ENCODE data around the gene DNAJC15.
"Not testable (repeated sequence)": the region's sequence is repeated elsewhere in the genome, so short reads cannot be mapped to it uniquely, and the experiment has no call there.

Gene DNAJC15

DNA sequence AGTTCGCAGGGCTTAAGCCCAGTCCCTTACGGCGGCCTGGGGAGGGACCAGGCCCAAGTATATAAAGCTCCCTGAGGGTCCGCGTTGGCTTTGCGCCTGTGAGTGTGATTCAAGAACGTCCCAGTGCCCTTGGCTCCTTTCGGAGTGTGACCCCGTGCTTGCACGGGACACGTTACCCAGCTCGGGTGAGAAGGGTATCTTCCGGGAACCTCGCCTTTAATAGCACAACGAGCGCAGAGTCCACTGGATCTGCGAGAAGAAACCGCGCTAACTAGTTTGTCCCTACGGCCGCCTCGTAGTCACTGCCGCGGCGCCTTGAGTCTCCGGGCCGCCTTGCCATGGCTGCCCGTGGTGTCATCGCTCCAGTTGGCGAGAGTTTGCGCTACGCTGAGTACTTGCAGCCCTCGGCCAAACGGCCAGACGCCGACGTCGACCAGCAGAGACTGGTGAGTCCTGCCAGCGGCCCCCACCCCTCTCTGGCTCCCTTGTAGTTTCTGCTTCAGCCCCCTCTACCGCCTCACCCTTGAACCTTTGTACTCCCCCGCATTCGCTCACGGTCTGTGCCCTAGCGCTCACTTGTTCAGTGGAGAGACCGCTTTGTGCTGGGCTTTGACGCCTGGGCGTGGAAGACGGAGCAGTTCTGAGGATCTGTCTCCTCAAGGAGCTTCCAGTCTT, at the start of gene DNAJC15:
Gene DNAJC15 (plus strand): TSS at position 298 of the 675 bp plus-strand sequence. CDS start 41 bp downstream, at position 339.
- DNase-seq (ENCODE audit: low spot score), result peak; percentile 81

DNA sequence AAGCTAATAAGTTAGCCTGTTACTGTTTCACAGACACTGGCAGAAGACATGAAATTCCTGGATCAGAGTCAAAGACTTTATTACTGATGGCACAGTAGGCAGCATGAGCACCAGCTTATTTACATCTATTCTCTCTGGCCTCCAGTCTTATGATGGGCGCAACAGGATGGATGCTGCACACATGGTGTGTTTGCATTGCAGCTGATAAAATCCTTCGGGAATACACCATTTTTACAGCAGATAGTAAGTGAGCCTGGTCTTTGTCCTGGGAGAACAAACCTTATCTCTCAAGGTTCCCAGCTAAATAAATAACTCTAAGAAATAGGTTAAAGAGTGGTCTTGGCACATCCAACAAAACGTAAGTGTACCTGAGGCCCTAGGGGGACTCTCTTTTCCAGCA, 47.3 kb upstream of the DNAJC15 start:
- DNase-seq (ENCODE audit: low spot score), result no peak

DNA sequence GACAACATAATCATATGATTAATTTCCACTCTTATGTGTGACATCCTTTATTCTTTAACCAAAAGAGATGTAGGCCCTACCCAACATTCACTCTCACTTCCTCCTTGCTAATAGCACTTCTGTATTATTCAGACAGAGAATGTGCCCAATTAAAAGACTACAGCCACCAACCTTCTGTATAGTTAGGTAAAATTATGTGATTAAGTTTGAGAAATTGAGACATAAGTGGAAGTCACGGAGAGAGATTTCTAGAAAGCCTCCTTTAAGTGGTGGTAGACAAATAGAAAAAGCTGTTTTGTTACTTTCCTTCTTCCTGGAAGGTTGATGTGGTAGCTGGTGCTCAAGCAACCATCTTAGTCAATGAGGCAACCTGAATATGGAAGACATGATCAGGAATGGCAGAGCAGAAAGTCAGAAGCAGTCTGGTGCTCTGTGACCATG, 46.1 kb upstream of the DNAJC15 start:
- no peak for DNase-seq (ENCODE audit: low spot score)

DNA sequence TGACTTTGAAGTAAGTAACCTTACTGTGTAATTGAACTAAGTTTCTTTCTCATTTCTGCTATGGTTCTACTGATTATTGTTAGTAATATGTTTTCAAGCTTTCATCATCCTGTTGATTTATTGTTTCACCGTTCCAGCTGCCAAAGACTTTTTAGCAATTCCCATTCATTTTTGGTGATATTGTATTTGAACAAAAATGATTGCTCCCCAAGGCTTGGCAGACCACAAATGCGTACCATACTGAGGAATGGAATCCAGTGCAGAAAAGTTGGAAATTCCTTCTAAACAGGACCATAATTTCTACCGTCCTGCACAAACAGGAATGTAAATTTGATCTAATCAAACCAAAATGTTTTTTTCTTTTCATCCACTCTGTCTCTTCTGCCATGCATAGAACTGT, 42.1 kb upstream of the DNAJC15 start:
- no peak for DNase-seq (ENCODE audit: low spot score)

DNA sequence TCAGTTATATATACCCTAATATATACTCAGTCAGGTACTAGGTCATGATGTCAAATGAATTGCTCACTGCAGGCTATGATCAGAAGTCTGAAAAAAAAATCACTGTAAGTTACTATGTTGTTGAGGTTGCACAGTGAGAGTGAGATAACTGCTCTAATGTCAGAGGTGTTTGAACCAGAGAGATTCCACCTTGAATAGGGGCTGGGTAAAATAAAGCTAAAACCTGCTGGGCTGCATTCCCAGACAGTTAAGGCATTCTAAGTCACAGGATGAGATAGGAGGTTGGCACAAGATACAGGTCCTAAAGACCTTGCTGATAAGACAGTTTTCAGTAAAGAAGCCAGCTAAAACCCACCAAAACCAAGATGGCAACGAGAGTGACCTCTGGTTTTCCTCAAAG, 41.5 kb upstream of the DNAJC15 start:
- DNase-seq (ENCODE audit: low spot score), result no peak

DNA sequence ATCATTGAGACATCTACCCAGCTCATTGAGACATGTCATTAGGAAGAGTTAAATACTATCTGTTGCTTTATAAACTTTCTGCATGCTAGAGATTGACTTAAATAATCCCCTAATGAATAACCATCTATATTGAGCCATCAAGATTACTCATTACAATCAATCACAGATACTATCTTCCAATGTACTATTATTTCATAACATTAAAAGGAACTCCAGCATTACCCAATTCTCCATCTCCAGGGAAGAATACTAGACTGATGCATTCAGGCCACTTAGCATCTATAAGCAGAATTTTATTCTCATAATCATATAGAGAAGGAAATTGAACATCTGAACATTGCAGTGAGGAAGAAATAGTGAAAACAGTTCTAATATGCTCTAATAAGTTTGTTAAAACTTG, 39.4 kb upstream of the DNAJC15 start:
- no peak for DNase-seq (ENCODE audit: low spot score)

DNA sequence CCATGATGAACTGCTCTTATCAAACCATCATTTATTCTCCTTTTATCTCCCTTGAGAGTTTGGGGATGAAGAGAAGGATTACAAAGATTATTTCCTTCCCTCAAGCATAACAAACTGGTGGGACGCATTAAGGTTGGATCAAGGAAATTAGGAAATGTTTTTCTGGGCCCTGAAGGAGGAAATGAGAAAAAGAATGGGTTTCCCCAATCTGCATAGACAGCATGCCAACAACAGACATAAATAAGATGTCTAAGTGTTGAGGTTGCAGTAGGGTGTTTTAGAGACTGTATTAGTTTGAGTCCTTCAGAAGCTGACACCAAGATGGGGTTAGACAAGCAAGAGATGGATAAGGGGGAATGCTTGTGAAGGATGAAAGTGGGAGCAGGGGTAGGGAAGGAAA, 38.7 kb upstream of the DNAJC15 start:
- no peak for DNase-seq (ENCODE audit: low spot score)

DNA sequence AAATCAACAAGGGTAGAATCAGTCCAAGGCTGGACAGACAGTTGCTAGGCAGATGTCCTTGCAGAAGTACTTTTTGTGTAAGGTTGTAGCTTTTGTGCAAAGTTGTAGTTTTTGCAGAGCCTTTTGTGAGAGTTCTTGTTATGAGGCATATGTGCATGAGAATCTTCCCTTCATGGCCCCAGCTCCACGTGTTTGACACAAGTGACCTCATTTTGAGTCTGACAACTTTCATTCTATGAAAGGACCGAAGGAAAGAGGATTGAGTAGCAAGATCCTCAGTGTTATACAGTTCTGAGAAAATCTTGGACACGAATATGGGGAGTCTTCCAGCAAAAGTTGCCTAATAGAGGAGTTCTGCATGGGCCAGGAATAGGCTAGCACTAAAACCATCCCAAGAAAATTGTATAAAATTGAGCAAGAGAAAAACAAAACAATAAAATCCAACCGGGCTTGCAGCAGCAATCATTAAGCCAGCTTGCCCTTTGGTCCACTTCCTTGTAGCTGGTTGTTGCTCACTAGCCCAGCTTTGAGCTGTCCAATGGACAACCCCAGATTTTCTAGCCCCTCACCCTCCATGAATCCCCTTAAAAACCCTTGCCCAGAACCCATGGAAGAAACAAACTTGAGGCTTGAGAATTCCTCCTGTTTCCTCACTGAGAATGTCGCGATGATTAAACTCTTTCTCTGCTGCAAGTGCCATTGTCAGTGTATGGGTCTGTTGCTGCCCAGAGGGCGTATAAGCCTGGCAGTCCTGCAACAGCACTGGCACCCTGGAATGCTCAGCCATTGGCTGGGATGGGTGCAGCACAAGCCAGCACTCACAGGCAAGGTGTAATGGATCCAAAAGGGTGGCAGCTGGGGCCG, 37.8 kb upstream of the DNAJC15 start:
- no peak for DNase-seq (ENCODE audit: low spot score)

DNA sequence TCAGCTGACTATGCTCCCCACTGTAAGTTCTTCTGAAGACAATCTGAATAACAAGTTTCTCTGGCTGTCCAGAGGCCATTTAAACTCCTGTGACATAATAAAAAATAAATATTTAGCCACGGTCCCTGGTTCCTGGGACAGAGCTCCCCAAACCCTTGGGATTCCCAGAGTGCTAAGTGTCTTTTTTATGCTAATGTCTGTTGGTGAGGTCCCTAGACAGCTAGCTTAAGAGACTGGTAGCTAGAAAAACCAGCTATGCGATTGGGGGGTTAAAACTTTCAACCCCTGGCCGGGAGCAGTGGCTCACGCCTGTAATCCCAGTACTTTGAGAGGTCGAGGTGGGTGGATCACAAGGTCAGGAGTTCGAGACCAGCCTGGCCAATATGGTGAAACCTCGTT, 37.2 kb upstream of the DNAJC15 start:
- no peak for DNase-seq (ENCODE audit: low spot score)

DNA sequence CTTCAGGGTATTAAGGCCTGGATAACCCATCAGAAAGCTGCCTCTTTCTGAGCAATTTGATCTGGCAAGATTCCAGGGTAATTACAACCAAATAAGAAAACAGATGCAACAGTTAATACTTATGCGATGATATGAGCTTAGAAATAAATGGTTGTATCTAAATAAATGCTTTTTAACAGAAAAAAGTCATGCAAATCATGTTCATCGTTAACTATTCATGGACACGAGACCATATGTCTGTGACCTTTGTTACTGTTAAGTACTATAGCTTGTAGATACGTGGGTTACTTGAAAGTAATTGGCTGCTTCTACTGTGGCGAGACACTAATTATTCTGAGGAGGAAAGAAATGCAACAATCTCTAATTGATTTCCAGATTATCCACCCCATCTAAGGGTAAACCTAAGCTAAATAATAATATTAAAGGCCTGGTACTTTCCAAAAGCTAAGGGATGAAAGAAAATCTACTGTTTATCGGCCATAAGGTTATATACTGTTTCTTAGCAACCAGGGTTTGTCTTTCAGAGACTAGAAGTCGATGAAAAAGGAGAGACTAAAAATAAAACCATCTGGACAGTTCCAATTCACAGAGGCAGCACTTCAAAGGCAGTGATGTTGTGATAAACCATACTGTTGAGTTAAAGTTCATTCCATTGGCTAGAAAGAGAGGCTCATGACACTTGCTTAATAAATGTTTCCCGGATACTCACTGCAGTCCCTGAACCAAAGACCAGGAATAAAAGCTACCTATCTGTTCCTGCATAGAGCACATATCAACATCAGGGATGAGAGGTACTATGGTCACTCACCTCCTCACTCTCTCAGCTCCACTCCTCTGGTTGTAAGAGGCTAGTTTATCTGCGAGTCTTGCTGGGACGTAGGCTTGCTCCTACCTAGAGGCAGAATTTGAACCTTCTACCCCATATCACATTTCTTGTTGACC, 32.8 kb upstream of the DNAJC15 start:
- DNase-seq (ENCODE audit: low spot score), result peak; percentile 8

DNA sequence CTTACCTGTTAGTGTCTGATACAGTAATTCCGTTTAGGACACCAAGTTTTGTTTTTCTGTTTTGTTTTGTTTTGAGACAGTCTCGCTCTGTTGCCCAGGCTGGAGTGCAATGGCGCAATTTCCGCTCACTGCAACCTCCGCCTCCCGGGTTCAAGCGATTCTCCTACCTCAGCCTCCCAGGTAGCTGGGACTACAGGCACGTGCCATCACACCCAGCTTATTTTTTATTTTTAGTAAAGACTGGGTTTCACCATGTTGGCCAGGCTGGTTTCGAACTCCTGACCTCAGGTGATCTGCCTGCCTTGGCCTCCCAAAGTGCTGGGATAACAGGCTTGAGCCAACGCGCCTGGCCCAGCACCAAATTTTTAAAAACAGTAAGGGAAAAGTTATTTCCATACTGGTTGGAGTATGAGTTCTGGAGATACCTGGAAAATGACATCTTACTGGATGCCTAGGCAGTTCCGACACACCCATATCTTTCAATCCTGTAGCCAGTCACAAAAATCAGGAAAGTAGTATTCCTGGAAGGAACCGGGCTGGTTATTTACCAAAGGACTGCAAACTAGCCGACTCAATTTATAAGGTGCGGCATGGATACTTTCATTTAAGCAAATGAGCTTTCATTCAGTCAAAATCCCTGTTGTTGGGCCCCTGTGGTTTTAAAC, 32.0 kb upstream of the DNAJC15 start:
- not testable (repeated sequence) for DNase-seq (ENCODE audit: low spot score)

DNA sequence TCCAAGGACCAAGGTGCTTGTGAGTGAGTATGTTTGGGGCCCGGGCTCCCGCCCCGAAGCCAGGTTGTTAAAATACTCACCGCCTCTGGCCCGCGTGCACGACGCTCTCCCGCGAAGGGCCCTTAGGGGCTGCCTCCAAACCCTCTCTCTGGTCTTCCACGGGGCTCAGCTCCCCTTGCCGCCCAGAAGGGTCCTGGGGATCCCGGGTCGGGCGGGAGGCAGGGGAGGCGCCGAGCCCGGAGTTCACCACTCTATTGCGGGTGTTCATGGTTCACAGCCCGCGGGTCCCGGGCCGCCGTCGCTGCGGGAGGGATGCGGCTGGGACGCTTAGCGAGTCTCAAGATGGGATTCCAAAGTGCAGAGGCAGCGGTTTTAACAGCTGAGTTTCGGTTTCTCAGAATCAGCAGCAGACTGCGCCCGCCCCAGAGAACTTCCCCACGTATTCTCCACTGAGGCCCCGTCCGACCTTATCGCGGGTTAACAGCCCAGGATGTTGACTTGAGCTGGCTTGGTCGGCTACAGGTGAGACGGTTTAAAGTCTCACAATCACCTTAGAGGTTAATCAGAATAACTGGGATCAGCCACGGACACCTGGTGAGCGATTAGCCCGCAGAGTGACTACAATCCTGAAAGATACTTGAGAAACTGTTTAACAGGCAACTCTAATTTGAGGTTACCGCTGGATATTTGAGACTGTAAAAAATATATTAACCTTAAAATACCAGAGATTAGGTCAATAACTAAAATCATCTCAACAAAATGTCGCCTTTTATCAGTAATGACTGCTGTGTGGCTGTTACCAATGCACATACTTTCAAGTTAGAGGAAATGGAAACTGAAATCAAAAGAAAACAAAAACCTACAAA, 31.3 kb upstream of the DNAJC15 start, which contains the start of gene EPSTI1:
Gene EPSTI1 (minus strand): TSS at position 344 of the 866 bp plus-strand sequence. CDS start 76 bp downstream, at position 268.
- peak; percentile 46 for DNase-seq (ENCODE audit: low spot score)

DNA sequence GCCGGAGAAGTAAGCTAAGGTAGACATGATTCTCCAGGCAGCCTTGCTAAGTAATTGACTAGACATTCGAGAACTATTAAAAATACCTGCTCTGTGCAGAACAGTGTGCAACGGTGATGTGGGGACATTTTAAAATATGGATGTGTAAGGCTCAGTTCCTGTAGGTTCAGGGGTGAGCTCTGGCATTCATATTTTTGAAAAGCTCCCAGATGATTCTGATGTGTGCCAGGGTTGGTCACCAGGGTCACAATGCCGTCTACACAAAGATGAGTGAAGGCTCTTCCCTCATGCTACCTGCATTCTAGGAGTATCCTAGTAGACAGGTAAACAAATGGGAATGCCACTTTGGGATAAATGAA, 30.6 kb upstream of the DNAJC15 start:
- DNase-seq (ENCODE audit: low spot score), result no peak

DNA sequence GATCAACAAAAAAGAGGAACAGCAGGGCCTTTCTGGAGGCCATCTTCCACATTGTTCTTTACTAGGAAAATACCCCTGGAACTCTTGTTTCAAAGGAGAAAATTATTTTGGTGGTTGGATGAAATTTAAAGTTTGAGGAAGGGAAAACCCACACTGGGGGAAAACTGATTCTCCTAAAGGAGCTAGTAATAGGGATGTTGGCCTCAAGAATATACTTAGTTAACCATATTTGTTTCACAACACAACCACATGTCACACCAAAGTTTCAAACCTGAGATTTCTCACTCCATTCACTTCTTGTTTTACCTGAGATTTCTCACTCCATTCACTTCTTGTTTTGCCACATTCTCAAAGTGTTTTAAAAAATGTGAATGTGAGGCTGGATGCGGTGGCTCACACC, 28.5 kb upstream of the DNAJC15 start:
- no peak for DNase-seq (ENCODE audit: low spot score)

DNA sequence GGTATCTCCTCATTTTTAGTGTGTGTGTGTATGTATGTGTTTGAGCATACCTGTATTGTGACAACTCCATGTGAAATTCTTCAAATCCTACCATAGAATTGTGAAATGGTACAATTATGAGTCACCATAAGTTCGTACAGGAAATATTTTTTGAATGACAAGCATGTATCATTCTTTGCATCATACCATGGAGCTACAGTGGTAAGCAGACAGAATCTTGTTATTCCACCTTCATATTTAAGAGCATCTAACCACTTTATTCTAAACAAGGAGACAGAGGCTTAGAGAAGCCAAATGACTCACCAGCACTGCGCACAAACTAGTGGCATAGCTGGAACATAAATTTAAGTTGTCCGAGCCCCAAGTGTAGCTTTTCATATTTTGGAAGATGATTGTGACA, 26.8 kb upstream of the DNAJC15 start:
- DNase-seq (ENCODE audit: low spot score), result peak; percentile 88

DNA sequence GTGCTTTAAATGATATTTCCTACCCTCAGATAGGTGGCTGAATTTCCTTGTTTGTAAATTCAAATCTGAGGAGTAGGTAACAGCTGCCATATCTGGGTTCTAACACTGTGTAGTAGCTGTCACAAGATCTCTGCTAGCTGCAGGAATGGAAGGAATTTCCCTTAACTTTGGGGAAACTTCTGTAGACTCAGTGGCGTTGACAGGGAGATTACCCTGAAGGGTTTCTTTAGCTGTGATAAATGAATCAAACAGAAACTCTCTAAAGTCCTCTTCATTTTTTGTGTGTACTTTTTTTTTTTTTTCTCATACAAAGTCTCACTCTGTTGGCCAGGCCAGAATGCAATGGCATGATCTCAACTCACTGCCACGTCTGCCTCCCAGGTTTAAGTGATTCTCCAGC, 26.0 kb upstream of the DNAJC15 start:
- DNase-seq (ENCODE audit: low spot score), result no peak

DNA sequence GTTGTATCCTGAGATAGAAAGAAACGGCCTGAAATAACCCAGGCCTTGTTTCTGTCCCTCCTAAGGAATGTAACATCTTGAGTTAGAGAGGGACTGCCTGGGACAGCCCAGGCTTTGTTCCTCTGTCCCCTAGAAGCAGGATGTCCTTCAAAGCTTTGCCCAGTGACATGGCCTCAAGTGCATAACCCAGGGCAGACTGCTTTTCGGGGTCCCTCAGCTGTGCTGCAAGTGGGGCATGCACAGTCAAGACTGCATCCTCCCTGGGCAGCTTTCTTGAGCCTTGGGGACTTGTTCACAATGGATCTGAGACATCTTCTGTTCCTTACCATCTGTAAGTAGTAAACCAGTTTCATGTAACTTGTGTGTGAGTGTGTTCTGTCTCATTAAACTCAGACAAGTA, 23.9 kb upstream of the DNAJC15 start:
- DNase-seq (ENCODE audit: low spot score), result no peak

DNA sequence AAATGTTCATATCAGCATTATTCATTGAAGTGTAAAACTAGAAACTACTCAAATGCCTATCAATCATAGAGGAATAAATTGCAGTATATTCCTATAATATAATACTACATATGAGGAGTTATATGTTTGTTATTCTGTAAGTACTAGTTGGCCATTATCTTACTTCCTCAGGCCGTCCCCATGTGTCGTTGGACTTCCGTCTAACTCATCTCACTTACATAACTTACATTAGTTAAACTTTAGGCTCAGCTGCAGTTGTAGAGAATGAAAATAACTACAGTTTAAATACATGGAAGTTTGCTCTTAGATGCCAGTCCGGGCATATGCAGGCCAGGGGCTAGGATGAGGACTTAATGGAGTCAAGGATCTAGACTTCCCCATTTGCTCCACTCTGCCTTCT, 22.7 kb upstream of the DNAJC15 start:
- DNase-seq (ENCODE audit: low spot score), result no peak

DNA sequence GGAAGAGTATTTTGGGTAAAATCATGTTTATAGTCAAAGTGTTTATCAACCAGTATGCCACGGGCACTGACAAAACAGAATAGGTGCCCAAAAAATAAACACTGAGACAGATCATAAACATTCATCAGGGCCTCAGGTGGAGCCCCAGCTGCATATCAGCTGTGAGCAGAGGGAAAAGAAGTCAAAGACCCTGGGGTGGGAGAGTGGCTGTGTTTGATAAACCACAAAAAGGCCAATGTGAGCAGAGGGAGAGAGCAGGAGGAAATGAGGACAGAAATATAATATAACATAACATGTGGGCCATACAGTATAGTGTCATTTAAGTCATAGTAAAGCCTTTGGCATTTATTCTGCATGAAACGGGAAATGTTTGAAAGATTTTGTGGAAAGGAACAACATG, 21.4 kb upstream of the DNAJC15 start:
- DNase-seq (ENCODE audit: low spot score), result no peak

DNA sequence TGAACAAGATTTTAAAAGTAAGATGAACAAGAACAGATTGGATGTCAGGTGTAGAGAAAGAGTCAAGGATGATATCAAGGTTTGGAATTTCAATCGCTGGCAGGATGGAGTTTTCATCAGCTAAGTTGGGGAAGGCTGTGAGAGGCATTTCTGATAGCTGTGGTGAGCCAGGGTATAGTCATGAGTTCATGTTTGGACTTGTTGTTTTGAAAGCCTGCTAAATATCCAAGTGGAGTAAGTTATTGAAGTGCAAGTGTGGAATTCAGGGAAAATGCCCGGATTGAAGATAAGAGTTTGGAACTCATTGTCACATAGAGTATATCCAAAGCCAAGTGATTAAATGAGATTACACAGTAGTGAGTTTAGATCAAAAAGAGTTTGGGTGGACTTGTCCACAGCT, 20.4 kb upstream of the DNAJC15 start:
- no peak for DNase-seq (ENCODE audit: low spot score)

DNA sequence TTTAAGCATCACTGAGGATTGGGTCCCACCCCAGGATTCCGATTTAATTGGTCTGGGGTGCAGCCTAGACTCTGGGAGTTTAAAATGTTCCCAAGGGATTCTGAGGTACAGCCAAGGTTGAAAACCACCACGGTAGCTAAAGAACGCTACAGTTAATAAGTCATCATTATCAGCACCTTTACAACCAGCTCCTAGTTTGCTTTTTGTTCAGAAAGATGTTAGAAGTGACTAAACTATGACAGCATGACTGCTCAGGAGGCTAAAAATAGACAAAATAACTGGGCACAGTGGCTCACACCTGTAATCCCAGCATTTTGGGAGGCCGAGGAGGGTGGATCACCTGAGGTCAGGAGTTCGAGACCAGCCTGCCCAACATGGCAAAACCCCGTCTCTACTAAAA, 19.7 kb upstream of the DNAJC15 start:
- DNase-seq (ENCODE audit: low spot score), result no peak

Data from SW480 (cell line).